Stimulated activated CD4-positive, alpha-beta T cell treated with anti-CD3 and anti-CD28 coated beads, Interleukin-12 subunit alpha, Interleukin-12 subunit beta, amount 100 ng/mL, for 4 hours (primary cell): ENCODE results near the gene ATG9A.

ENCODE experiments used
- DNase-seq: peaks from one replicate; pipeline ENCODE4 v3.0.0-alpha.2; 2020

The ATG9A gene

DNA sequence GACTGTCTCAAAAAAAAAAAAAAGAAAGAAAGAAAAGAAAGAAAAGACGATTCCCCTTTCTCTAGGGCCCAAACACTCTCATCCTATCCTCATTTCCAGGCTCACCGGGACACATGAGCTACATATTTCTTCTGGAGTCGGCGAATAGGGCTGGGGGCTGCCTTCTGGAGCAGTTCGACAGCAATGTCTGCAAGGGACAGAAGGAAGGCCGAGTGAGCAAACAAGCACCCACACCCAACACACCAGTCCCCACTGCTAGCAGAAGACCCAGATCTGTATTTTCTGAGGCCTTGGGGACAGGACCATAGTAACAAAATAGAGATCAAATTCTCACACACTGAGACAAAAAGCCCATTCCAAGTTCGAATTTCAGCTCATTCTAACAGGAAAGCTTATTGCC is 54.0 kb downstream of the ATG9A start:
- no peak for DNase-seq

DNA sequence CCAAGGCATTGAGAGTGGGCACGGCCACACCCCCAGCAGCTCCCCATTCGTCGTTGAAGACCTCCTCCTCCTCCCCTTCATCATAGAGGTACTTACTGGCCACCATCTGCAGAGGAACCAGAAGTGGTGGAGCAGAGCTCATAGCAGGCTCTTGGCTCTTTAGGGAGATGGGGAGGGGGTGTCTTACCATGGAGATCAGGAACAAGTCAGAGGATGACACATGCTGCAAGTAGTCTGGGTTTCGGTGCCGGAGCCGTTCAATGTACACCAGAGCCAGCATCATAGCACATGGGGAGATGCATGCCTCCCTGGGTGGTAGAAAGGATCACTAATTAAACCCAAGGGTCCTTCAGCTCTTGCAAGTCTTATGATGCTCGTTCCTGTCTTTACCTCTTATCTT is 54.6 kb downstream of the ATG9A start:
- no peak for DNase-seq

DNA sequence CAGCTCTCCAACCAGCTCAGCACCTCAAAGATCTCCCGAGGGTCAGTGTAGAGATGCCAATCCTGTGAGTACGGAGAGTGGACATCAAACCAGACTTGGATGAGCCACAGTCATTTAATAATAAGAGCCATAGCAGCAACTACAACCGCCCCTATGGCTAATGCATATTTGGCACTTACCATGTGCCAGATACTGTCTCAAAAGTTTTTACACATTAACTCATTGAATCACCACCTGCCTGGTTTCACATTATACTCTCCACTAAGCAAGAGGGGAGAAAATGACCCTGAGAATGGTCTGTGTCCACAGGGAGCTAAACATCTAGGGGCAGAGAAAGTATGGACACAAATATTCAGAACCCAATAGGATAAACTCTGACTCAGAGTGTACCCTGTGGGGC is 55.3 kb downstream of the ATG9A start:
- DNase-seq: no peak

DNA sequence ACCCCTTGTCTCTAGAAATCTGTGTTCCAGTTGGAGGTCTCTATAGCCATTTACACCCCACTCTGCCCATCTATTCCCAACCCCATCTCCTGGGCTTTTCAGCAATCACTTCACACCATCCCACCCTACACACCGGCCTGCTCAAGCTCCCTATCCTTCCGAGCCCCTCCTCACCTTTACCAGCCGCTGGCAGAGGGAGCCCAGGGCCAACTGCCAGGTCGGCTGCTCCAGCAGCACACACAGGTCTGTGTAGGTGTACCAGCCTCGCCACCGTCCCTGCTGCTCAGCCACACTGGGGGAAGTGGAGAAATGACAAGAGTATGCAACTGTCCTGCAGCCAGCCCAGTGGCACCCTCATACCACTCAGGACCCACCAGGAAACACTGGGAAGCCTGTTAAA is 56.3 kb downstream of the ATG9A start:
- no peak for DNase-seq

DNA sequence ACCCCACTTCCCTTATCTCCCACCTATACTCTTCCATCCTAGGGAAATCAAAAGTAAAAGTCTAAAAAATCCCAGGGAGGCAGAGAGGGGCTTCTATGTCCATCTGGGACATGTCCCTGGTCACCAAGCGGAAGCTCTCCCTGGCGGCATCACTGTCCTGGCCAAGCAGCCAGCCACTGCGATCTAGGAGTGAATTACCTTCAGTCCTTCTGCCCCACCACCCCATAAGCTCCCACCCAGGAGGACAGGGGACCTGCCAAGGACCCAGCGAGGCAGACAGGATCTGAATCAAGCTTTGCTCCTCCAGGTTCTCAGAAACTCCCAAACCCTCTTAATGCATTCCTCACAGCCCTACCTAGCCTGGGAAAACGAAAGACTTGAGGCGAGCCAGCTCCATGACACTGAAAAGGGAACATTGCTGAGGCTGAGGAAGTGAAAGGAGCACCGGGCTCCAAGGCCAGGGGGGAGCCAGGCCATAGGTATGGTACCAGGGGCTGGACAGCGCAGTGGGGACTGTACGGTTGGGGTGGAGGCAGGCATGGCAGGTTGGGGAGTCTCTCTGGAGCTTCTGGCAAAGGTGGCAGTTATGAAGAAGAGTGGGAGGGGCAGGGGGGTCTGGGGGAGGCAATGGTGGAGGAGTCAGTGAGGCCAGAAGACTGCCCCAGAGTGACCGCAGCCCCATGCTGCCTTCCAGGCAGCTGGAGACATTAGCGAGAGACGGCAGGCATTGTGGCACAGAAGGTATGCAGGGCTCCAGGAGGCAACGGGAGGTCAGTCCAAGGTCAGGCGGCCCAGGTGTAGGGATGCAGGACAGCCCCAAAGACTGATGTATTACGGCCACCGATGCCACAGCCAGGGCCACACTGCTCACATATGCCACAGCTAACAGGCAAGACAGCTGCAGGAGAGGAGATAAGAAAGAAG is 56.9 kb downstream of the ATG9A start:
- no peak for DNase-seq

DNA sequence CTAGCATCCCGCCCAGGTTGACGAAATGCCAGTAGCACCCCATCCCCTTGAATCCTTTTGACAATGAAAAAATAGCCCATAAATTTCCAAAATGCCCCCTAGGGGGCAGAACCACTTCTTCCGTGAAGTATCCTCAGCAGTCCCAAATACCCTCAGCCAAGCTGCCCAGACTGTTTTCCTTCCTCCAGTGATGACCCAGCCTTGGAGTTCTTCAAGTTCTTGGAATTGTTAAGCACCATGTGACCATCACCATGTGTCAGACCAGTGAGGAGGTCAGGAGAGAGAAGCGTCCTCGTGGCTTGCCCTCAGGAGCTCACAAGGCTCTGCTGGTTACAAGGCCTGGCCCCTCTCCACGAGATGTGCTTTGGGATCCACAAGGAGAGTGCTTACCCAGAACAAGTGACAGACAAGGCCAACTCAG is 58.2 kb downstream of the ATG9A start:
- DNase-seq: no peak

DNA sequence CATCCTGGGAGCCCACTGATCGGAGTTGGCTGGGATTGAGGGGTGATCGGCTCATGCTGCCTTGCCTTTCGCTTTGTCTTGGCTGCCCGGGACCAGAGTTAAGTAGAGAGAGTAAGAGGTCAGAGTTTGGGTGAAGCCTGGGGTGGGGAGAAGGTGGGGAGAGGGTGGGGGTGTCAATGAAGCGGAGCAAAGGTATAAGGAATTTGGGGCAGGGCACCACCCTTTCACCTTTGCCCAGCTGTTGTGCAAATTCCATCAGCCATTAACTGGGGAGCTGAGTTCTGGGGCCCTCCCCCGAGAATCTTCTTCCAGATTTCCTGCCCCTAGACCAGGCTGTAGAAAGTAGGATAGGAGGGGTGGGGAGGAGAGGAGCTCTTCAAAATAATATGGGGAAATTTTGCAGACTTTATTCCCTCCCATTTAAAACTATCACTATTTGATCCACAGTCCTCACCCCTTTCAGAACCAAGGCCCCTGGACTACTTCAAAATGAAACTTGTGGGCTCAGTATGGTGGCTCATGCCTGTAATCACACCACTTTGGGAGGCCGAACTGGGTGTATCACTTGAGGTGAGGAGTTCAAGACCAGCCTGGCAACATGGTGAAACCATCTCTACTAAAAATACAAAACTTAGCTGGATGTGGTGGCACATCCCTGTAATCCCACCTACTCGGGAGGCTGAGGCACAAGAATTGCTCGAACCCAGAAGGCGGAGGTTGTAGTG is 59.3 kb downstream of the ATG9A start, which contains the start of gene SLC23A3:
Gene SLC23A3, minus strand, starts transcription at position 100 of the 725 bp plus-strand sequence. Its CDS starts 45 bp downstream, at position 55.
- DNase-seq: no peak
